Measurements from ENCODE around the gene MT1E.

GRCh38 chr16:56633535-56633934 lies 8.0 kb downstream of the MT1E start:
- TF ChIP-seq, protein P1, sequence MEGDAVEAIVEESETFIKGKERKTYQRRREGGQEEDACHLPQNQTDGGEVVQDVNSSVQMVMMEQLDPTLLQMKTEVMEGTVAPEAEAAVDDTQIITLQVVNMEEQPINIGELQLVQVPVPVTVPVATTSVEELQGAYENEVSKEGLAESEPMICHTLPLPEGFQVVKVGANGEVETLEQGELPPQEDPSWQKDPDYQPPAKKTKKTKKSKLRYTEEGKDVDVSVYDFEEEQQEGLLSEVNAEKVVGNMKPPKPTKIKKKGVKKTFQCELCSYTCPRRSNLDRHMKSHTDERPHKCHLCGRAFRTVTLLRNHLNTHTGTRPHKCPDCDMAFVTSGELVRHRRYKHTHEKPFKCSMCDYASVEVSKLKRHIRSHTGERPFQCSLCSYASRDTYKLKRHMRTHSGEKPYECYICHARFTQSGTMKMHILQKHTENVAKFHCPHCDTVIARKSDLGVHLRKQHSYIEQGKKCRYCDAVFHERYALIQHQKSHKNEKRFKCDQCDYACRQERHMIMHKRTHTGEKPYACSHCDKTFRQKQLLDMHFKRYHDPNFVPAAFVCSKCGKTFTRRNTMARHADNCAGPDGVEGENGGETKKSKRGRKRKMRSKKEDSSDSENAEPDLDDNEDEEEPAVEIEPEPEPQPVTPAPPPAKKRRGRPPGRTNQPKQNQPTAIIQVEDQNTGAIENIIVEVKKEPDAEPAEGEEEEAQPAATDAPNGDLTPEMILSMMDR (IDR thresholded peaks at IDR 0.05; ENCODE audit: low read depth, low read length), result no peak
- TF ChIP-seq EZH2phosphoT487 (IDR thresholded peaks at IDR 0.05; ENCODE audit: low read depth), result no peak
